B cell (primary cell): ENCODE results near the gene MIPOL1. TPM values are rescaled to one million over a fixed set of nuclear protein-coding genes. Genes with fewer than 3 reads are reported as not detected.

ENCODE experiments used
- ATAC-seq: fragments of 200-7000 bp; cut with Tn5 transposase; one replicate; pipeline ENCODE4 v1.10.0; 2021; ENCODE audit warnings: low read depth, mild to moderate bottlenecking, moderate number of reproducible peaks, moderate library complexity
- CTCF ChIA-PET: fragments of 350-600 bp; sonication (Branson Sonifier 250); formaldehyde crosslinking; loops from one replicate; lab custom pipeline; 2021; ENCODE audit warnings: antibody characterized with exemption, inconsistent platforms; lab: Charles Lee
- POLR2A ChIA-PET: fragments of 350-600 bp; sonication (Branson Sonifier 250); formaldehyde crosslinking; loops from one replicate; lab custom pipeline; 2021; ENCODE audit warnings: antibody characterized with exemption; lab: Charles Lee
- DNase-seq: peaks from one replicate; pipeline ENCODE4 v3.0.0; 2013
- H2AFZ ChIP-seq: 2 replicates; pipeline ENCODE4 v1.6.1; 2012; ENCODE audit warnings: mild to moderate bottlenecking, low read depth, low read length; ENCODE audit not compliant: insufficient read depth, poor library complexity, severe bottlenecking
- H3K27ac ChIP-seq, 2 donors: 1 replicate in 1 of 2; 2 replicates in 1 of 2; pipeline ENCODE4 v1.5.1; 2012 to 2013; ENCODE audit warnings: low read length in 2 of 2, mild to moderate bottlenecking in 2 of 2, moderate library complexity in 1 of 2
- H3K27me3 ChIP-seq, 4 experiments: fragments of 200-600 bp in 1 of 4; sonication (generic) in 1 of 4; replicated peaks in 1 of 4; 1 replicate in 2 of 4; 2 replicates in 2 of 4; pipeline versions ENCODE4 v1.6.1 to v1.7.0; 2013 to 2016; ENCODE audit warnings: low read length in 3 of 4, mild to moderate bottlenecking in 2 of 4, mixed read lengths in 1 of 4, moderate library complexity in 1 of 4; ENCODE audit not compliant: insufficient read depth in 4 of 4, control insufficient read depth in 3 of 4; ENCODE audit errors: control extremely low read depth in 1 of 4
- H3K36me3 ChIP-seq, 2 experiments: replicated peaks in 1 of 2; 1 replicate in 1 of 2; 2 replicates in 1 of 2; pipeline versions ENCODE4 v1.6.1 to v1.7.1; 2013; ENCODE audit warnings: low read length in 1 of 2; ENCODE audit not compliant: insufficient read depth in 2 of 2, control insufficient read depth in 1 of 2; ENCODE audit errors: control extremely low read depth in 1 of 2, extremely low read depth in 1 of 2
- H3K4me1 ChIP-seq, 2 donors: fragments of 200-600 bp in 1 of 2; sonication (generic) in 1 of 2; 1 replicate in 1 of 2; 2 replicates in 1 of 2; pipeline versions ENCODE4 v1.5.1 to v1.6.1; 2013 to 2017; ENCODE audit warnings: low read length in 2 of 2; ENCODE audit not compliant: control insufficient read depth in 2 of 2, insufficient read depth in 2 of 2
- H3K4me2 ChIP-seq: replicated peaks from 2 replicates; pipeline ENCODE3; 2012; ENCODE audit warnings: mild to moderate bottlenecking, low read depth, low read length; ENCODE audit not compliant: poor library complexity, severe bottlenecking
- H3K4me3 ChIP-seq, 5 experiments: fragments of 200-600 bp in 1 of 5; sonication (generic) in 1 of 5; 1 replicate in 3 of 5; 2 replicates in 2 of 5; pipeline versions ENCODE4 v1.5.1 to v1.7.0; 2011 to 2016; ENCODE audit warnings: low read length in 4 of 5, mild to moderate bottlenecking in 4 of 5, low read depth in 2 of 5, control low read depth in 1 of 5, moderate library complexity in 1 of 5; ENCODE audit not compliant: insufficient read depth in 1 of 5; ENCODE audit errors: control extremely low read depth in 1 of 5, extremely low read depth in 1 of 5
- H3K79me2 ChIP-seq: fragments of 200-600 bp; sonication (generic); one replicate; pipeline ENCODE4 v1.6.0; 2016; ENCODE audit warnings: low read length; ENCODE audit not compliant: control insufficient read depth, insufficient read depth
- H3K9ac ChIP-seq: fragments of 200-600 bp; sonication (generic); 2 replicates; pipeline ENCODE4 v1.6.1; 2017; ENCODE audit warnings: mild to moderate bottlenecking, low read length, moderate library complexity
- H3K9me3 ChIP-seq, 3 donors: one replicate each; pipeline versions ENCODE4 v1.6.1 to v1.7.1; 2013; ENCODE audit warnings: low read length in 2 of 3; ENCODE audit not compliant: control insufficient read depth in 2 of 3, insufficient read depth in 1 of 3; ENCODE audit errors: control extremely low read depth in 1 of 3
- H4K20me1 ChIP-seq: 2 replicates; pipeline ENCODE4 v1.6.0; 2012; ENCODE audit warnings: mild to moderate bottlenecking, low read length; ENCODE audit not compliant: insufficient read depth, control insufficient read depth, poor library complexity, severe bottlenecking
- H3K27ac Mint-ChIP-seq: one replicate; pipeline ENCODE4 v1.8.0; 2021; ENCODE audit warnings: mixed read lengths
- H3K27me3 Mint-ChIP-seq: one replicate; pipeline ENCODE4 v1.8.0; 2021; ENCODE audit warnings: mixed read lengths
- H3K4me1 Mint-ChIP-seq: one replicate; pipeline ENCODE4 v1.8.0; 2021; ENCODE audit warnings: mixed read lengths
- H3K4me3 Mint-ChIP-seq: one replicate; pipeline ENCODE4 v1.8.0; 2021; ENCODE audit warnings: mixed read lengths
- H3K9me3 Mint-ChIP-seq: one replicate; pipeline ENCODE4 v1.8.0; 2022; ENCODE audit warnings: mixed read lengths; ENCODE audit not compliant: insufficient read depth
- EZH2 ChIP-seq: IDR thresholded peaks from 2 replicates; pipeline ENCODE4 v1.6.1; 2012; ENCODE audit warnings: borderline replicate concordance, low read depth, mild to moderate bottlenecking, moderate library complexity, low read length; ENCODE audit not compliant: insufficient read depth, poor library complexity, severe bottlenecking
- WGBS: methylation state at CpG from one replicate; pipeline ENCODE4 v1.1.5; 2013; ENCODE audit warnings: missing lambda C conversion rate; ENCODE audit not compliant: insufficient coverage; 5-methylcytosine and 5-hydroxymethylcytosine counted together
- intact Hi-C: fragments of 100-400 bp; cut with micrococcal nuclease; formaldehyde crosslinking; loops from one replicate; pipeline ENCODE4 v1.10.0; 2022
- polyA plus RNA-seq: library from polyadenylated mRNA; depleted of rRNA; stranded (reverse); fragments of >200 nt; gene quantifications from 2 replicates; pipeline ENCODE4 v1.2.3, GENCODE V29; 2012
- total RNA-seq, 2 donors: library from RNA; stranded (reverse); fragments of 120-200 nt in 1 of 2; gene quantifications; 1 replicate in 1 of 2; 2 replicates in 1 of 2; pipeline versions ENCODE4 v1.2.3 to v1.2.4, GENCODE V29; 2013 to 2022
- TF ChIP-seq, protein P1 (sequence below): fragments of 200-600 bp; IDR thresholded peaks from one replicate; pipeline ENCODE4 v1.8.0; 2022; ENCODE audit warnings: antibody characterized with exemption, mild to moderate bottlenecking

Gene MIPOL1
- total and polyA plus RNA-seq, 2 donors (not counting 1 experiment from before 2014, with no cell fraction given) = 0.17 TPM; not detected in 1

DNA sequence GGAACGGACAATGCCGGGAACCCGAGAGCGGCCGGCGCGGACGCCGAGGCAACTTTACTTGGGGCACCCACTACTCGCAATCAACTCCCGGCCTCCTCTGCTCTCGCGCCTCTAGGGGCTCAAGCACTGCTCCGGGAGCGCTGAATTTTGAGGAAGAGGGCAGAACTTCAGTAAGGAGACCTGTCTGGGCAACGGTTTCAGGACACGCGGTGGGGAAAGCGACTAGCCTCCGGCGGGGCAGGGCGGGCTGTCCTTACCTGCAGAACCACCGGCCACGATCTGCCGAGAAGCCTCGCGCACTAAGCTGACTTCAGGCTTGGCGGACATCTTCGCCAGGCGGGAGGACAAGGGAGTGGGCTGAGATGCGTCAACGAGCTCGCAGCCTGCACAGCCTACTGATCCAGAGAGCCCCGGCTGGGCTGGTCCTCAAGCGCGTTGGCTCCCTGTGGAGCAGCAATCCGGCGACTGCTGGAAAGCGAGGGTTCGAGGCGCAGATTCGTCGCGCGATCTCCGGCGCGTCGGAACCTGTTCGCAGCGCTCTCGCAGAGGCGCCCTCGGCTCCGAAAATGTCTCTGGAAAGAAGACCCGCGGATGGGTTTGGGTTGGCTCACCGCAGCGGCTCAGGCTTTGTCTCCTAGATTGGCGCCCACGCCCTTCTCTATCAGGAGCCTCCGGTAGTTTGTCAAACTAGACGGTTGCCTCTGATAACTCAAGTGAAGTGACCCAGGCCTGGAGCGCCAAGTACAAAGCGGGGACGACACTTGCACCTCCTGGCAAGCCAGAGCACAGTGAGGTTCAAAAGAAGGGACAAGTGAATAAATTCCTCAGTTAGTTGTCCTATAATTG lies 25.5 kb upstream of the MIPOL1 start, which contains the start of gene SLC25A21:
SLC25A21 (minus strand) TSS at position 583 of the 846 bp plus-strand sequence.
- no peak within 1 kb of the TSS for H3K4me2 ChIP-seq
- Mint-ChIP-seq H3K27ac (no peak within 1 kb of the TSS), H3K27me3 (peaks cover 13% of the 10 kb centered on the region), H3K4me1 (no peaks in the 10 kb centered on the region), H3K9me3 (peaks cover under 1% of the 10 kb centered on the region), H3K4me3 (no peak within 1 kb of the TSS)
- WGBS = 8% methylated on average over 64 of the region's 66 CpGs
- DNase-seq (no peak), ATAC-seq (no peak)
- TF ChIP-seq EZH2 = no peak
- TF ChIP-seq, protein P1, sequence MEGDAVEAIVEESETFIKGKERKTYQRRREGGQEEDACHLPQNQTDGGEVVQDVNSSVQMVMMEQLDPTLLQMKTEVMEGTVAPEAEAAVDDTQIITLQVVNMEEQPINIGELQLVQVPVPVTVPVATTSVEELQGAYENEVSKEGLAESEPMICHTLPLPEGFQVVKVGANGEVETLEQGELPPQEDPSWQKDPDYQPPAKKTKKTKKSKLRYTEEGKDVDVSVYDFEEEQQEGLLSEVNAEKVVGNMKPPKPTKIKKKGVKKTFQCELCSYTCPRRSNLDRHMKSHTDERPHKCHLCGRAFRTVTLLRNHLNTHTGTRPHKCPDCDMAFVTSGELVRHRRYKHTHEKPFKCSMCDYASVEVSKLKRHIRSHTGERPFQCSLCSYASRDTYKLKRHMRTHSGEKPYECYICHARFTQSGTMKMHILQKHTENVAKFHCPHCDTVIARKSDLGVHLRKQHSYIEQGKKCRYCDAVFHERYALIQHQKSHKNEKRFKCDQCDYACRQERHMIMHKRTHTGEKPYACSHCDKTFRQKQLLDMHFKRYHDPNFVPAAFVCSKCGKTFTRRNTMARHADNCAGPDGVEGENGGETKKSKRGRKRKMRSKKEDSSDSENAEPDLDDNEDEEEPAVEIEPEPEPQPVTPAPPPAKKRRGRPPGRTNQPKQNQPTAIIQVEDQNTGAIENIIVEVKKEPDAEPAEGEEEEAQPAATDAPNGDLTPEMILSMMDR = no peak
- H3K36me3 ChIP-seq = no peaks in the 10 kb centered on the region
- no peak within 1 kb of the TSS for H3K9ac ChIP-seq
- no peak within 1 kb of the TSS for H3K27ac ChIP-seq
- peak within 1 kb of the TSS; percentile 21 for H2AFZ ChIP-seq
- H4K20me1 ChIP-seq = no peaks in the 10 kb centered on the region
- H3K4me3 ChIP-seq = no peak within 1 kb of the TSS
- ChIA-PET CTCF (no interaction called here), POLR2A (no interaction called here)
- peaks cover 0 to 10% (median 7%) of the 10 kb centered on the region in 4 experiments for H3K27me3 ChIP-seq
- intact Hi-C loops = no loop called here
- H3K4me1 ChIP-seq = no peaks in the 10 kb centered on the region
- no peaks in the 10 kb centered on the region for H3K79me2 ChIP-seq
- H3K9me3 ChIP-seq = peaks cover 0 to 8% (median 0%) of the 10 kb centered on the region in 3 donors
